Measurements from ENCODE around the gene RSPO3. TPM values are rescaled to one million over a fixed set of nuclear protein-coding genes. Genes with fewer than 3 reads are reported as not detected.
"Not testable (repeated sequence)": the region's sequence is repeated elsewhere in the genome, so short reads cannot be mapped to it uniquely, and the experiment has no call there.

The RSPO3 gene
- polyA plus RNA-seq, 1 experiment: not detected

DNA sequence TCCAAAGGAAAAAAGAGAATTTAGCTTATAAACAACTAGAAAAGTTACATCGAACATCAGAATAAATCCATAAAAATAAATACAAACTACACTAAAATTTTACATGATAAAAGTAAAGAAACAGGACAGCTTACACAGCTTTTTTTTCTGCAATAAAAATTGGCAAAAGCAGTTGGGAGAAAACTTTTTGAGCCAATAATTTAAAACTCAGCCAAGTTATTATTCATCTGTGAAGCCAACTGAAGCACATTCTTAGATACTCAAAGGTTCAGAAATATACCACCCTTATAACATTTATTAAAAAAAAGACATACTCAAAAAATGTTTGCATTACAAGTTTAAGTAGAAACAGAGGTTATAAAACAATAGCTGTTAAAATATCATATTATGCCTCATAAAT, 23.7 kb upstream of the RSPO3 start:
- Histone ChIP-seq H3K27me3 (ENCODE audit: control insufficient read depth, insufficient read depth, low read length) (peaks cover 2% of the 10 kb centered on the region), H3K9me3 (ENCODE audit: control insufficient read depth, insufficient read depth, low read length) (no peaks in the 10 kb centered on the region), H3K4me3 (ENCODE audit: low read depth, low read length) (no peak overlapping the region), H3K27ac (ENCODE audit: low read depth, low read length) (no peak overlapping the region)
- no peak for TF ChIP-seq CTCF (IDR thresholded peaks at IDR 0.05; ENCODE audit: low read depth, low read length)
- ChIA-PET POLR2A (no interaction called here), CTCF (interaction anchor here (1.2 kb wide), 1 partner anchor 368 kb away, joined by 3 read pairs; no protein-coding TSS in a partner anchor)
- no peak for DNase-seq (ENCODE audit: low read depth, low spot score)

GRCh38 chr6:127096167-127096566, 22.3 kb upstream of the RSPO3 start:
- ChIA-PET POLR2A (no interaction called here), CTCF (interaction anchor here (0.9 to 1.2 kb wide), 2 partner anchors 293 to 367 kb away, joined by 3 read pairs; no protein-coding TSS in a partner anchor)
- Histone ChIP-seq H3K9me3 (ENCODE audit: control insufficient read depth, insufficient read depth, low read length) (no peaks in the 10 kb centered on the region), H3K27me3 (ENCODE audit: control insufficient read depth, insufficient read depth, low read length) (peaks cover 2% of the 10 kb centered on the region), H3K27ac (ENCODE audit: low read depth, low read length) (no peak overlapping the region), H3K4me3 (ENCODE audit: low read depth, low read length) (no peak overlapping the region)
- DNase-seq (ENCODE audit: low read depth, low spot score): no peak
- TF ChIP-seq CTCF (IDR thresholded peaks at IDR 0.05; ENCODE audit: low read depth, low read length): no peak

GRCh38 chr6:127097442-127097841, 21.0 kb upstream of the RSPO3 start:
- H3K27ac ChIP-seq (ENCODE audit: low read depth, low read length); DNase-seq (ENCODE audit: low read depth, low spot score); H3K9me3 ChIP-seq (ENCODE audit: control insufficient read depth, insufficient read depth, low read length); H3K4me3 ChIP-seq (ENCODE audit: low read depth, low read length); POLR2A ChIA-PET; CTCF ChIA-PET; H3K27me3 ChIP-seq (ENCODE audit: control insufficient read depth, insufficient read depth, low read length): not testable (repeated sequence)

DNA sequence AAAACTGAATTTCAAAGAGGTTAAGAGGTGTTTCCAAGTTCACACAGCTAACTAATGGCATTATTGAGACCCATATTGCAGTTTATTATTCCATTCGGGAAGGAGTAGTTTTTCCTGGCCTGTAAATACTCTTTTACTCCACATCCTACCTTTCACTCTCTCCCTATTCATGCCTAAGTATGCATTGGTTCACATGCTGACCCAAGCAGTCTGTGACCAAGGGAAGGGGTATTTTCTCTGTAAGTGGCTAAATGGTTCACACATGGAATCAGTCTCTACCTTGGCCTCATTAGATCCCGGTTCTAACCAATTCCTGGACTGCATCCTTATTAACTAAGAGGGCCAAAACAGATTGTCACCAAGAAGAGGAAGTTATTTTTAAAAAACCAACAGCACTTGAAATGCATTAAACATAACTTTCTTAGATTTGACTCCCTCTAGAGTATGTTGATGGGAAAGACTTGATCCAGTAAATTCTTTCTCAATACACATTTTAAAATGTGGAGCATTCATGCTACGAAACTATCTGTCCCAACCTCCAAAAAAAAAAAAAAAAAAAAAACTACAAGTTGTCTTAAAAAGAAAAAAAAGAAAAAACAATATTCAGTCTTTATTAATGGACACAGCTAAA, 17.8 kb upstream of the RSPO3 start:
- TF ChIP-seq CTCF (IDR thresholded peaks at IDR 0.05; ENCODE audit: low read depth, low read length): peak; percentile 47
- POLR2A ChIA-PET: no interaction called here
- no peak overlapping the region for H3K27ac ChIP-seq (ENCODE audit: low read depth, low read length)

GRCh38 chr6:127102299-127102698, 16.2 kb upstream of the RSPO3 start:
- H3K27ac ChIP-seq (ENCODE audit: low read depth, low read length): no peak overlapping the region
- ChIA-PET CTCF (interaction anchor here (1.5 to 1.9 kb wide), 2 partner anchors 10 to 298 kb away, joined by 4 to 12 read pairs; no protein-coding TSS in a partner anchor), POLR2A (no interaction called here)
- no peak for TF ChIP-seq CTCF (IDR thresholded peaks at IDR 0.05; ENCODE audit: low read depth, low read length)
- peak; percentile 49 for DNase-seq (ENCODE audit: low read depth, low spot score)
- H3K9me3 ChIP-seq (ENCODE audit: control insufficient read depth, insufficient read depth, low read length): no peaks in the 10 kb centered on the region
- H3K27me3 ChIP-seq (ENCODE audit: control insufficient read depth, insufficient read depth, low read length): peaks cover 2% of the 10 kb centered on the region
- no peak overlapping the region for H3K4me3 ChIP-seq (ENCODE audit: low read depth, low read length)

More for the DNA sequence above, 17.8 kb upstream of the RSPO3 start:
- Histone ChIP-seq H3K9me3 (ENCODE audit: control insufficient read depth, insufficient read depth, low read length) (no peaks in the 10 kb centered on the region), H3K4me3 (ENCODE audit: low read depth, low read length) (no peak overlapping the region), H3K27me3 (ENCODE audit: control insufficient read depth, insufficient read depth, low read length) (peaks cover 2% of the 10 kb centered on the region)
- DNase-seq (ENCODE audit: low read depth, low spot score): no peak
- CTCF ChIA-PET: interaction anchor here (0.6 to 2.7 kb wide), 12 partner anchors 20 to 1061 kb away, joined by 3 to 13 read pairs (median 4); no protein-coding TSS in a partner anchor
